K562 (cell line): ENCODE measurements around the gene CEP162. TPM values are rescaled to one million over a fixed set of nuclear protein-coding genes. Genes with fewer than 3 reads are reported as not detected.
A peak's percentile ranks its signal among the peaks of the same experiment; 100 is the strongest.

ENCODE experiments used
- ATAC-seq: fragments of 200-7000 bp; cut with Tn5 transposase; 3 replicates; pipeline ENCODE4 v1.9.1; 2020; ENCODE audit warnings: moderate library complexity
- BruUV-seq: library from RNA; stranded (reverse); fragments of 400-500 nt; replicated peaks from 2 replicates; lab custom pipeline; 2021; lab: Mats Ljungman, UMichigan
- CTCF ChIA-PET: fragments of 300-600 bp; formaldehyde crosslinking; extraction: SDS; loops from one replicate; lab custom pipeline; 2021; ENCODE audit warnings: low intra/inter-chr PET ratio; lab: Yijun Ruan, JAX
- POLR2A ChIA-PET: fragments of 300-600, 350-650 bp; sonication (Branson Sonifier 250); formaldehyde crosslinking; extraction: SDS; loops from one replicate; lab custom pipeline; 2021; ENCODE audit warnings: antibody characterized with exemption, inconsistent platforms; lab: Yijun Ruan, JAX
- DNase-seq, 4 experiments: peaks; one replicate each; pipeline versions ENCODE4 v3.0.0 to v3.0.0-alpha.2; 2011 to 2018; ENCODE audit warnings: low spot score in 3 of 4, mixed read lengths in 3 of 4; ENCODE audit errors: extremely low read depth in 1 of 4
- FAIRE-seq: peaks from 2 replicates; lab custom pipeline; 2011; peaks lifted over from hg19 to GRCh38; lab: Jason Lieb, UNC
- H2AFZ ChIP-seq: 2 replicates; pipeline ENCODE4 v1.6.0; 2011; ENCODE audit warnings: low read depth, low read length, control low read depth, inconsistent platforms
- H3K27ac ChIP-seq: fragments of 200-600 bp; 3 replicates; pipeline ENCODE4 v1.8.0; 2011; ENCODE audit warnings: low read depth, mild to moderate bottlenecking, control low read depth, inconsistent platforms, low read length, moderate library complexity, mixed read lengths; ENCODE audit errors: extremely low read depth
- H3K27me3 ChIP-seq, 2 experiments: fragments of 300-600 bp in 1 of 2; 2 replicates in 1 of 2; 3 replicates in 1 of 2; pipeline versions ENCODE4 v1.6.0 to v1.8.0; 2011; ENCODE audit warnings: inconsistent platforms in 2 of 2, low read length in 2 of 2, mild to moderate bottlenecking in 1 of 2, mixed read lengths in 1 of 2, moderate library complexity in 1 of 2; ENCODE audit not compliant: control insufficient read depth in 2 of 2, insufficient read depth in 2 of 2
- H3K36me3 ChIP-seq: fragments of 300-600 bp; 3 replicates; pipeline ENCODE4 v1.8.0; 2011; ENCODE audit warnings: mild to moderate bottlenecking, low read length, inconsistent platforms; ENCODE audit not compliant: control insufficient read depth, insufficient read depth
- H3K4me1 ChIP-seq, 2 experiments: fragments of 200-600 bp in 1 of 2; replicated peaks in 1 of 2; 2 replicates in 1 of 2; 3 replicates in 1 of 2; pipeline versions ENCODE4 v1.5.1 to v1.8.0; 2011; ENCODE audit warnings: inconsistent platforms in 2 of 2, low read length in 2 of 2, mild to moderate bottlenecking in 1 of 2, mixed read lengths in 1 of 2, moderate library complexity in 1 of 2; ENCODE audit not compliant: control insufficient read depth in 2 of 2, insufficient read depth in 2 of 2
- H3K4me2 ChIP-seq: 2 replicates; pipeline ENCODE4 v1.6.1; 2011; ENCODE audit warnings: low read length, control low read depth, inconsistent platforms, mixed read lengths; ENCODE audit not compliant: insufficient read depth
- H3K4me3 ChIP-seq: fragments of 200-600 bp; sonication (generic), shearing (Covaris generic); 2 replicates; pipeline ENCODE4 v1.5.1; 2016; ENCODE audit warnings: control low read depth, inconsistent platforms
- H3K79me2 ChIP-seq: fragments of 200-600 bp; 3 replicates; pipeline ENCODE4 v1.8.0; 2011; ENCODE audit warnings: low read length, inconsistent platforms; ENCODE audit not compliant: control insufficient read depth, insufficient read depth
- H3K9ac ChIP-seq, 2 experiments: 2 replicates each; pipeline versions ENCODE4 v1.6.0 to v1.6.1; 2011; ENCODE audit warnings: low read depth in 2 of 2, low read length in 2 of 2, control low read depth in 1 of 2, inconsistent platforms in 1 of 2, mild to moderate bottlenecking in 1 of 2, mixed read lengths in 1 of 2; ENCODE audit not compliant: insufficient read depth in 1 of 2
- H3K9me1 ChIP-seq: one replicate; pipeline ENCODE4 v1.6.0; 2011; ENCODE audit warnings: inconsistent platforms, mild to moderate bottlenecking, low read length, moderate library complexity; ENCODE audit not compliant: control insufficient read depth, insufficient read depth
- H3K9me3 ChIP-seq: replicated peaks from 2 replicates; pipeline ENCODE4 v1.5.1; 2011; ENCODE audit warnings: low read depth, low read length, inconsistent platforms; ENCODE audit not compliant: control insufficient read depth, insufficient read depth
- H4K20me1 ChIP-seq: replicated peaks from 2 replicates; pipeline ENCODE4 v1.6.1; 2011; ENCODE audit warnings: low read length, inconsistent platforms, mixed read lengths; ENCODE audit not compliant: control insufficient read depth, insufficient read depth
- BACH1 ChIP-seq: fragments of 200-800 bp; sonication (Bioruptor generic); IDR thresholded peaks from 2 replicates; pipeline ENCODE4 v1.6.1; 2016; ENCODE audit warnings: missing genetic modification characterization, missing compliant biosample characterization
- CUX1 ChIP-seq: fragments of 200-800 bp; sonication (Bioruptor generic); IDR thresholded peaks from 2 replicates; pipeline ENCODE4 v1.6.1; 2016; ENCODE audit warnings: missing genetic modification characterization, missing compliant biosample characterization
- CXXC5 ChIP-seq: fragments of 250-450 bp; sonication (Bioruptor Pico); IDR thresholded peaks from 2 replicates; pipeline ENCODE4 v1.8.0; 2022; ENCODE audit warnings: inconsistent platforms, mild to moderate bottlenecking, moderate library complexity
- FUS ChIP-seq: fragments of 200-400 bp; formaldehyde crosslinking; optimal IDR thresholded peaks from 2 replicates; pipeline ENCODE3; 2017; ENCODE audit warnings: low read depth, low read length
- L3MBTL2 ChIP-seq: fragments of 450-650 bp; IDR thresholded peaks from 2 replicates; pipeline ENCODE4 v1.6.1; 2016; ENCODE audit warnings: mild to moderate bottlenecking, moderate library complexity
- RNF219 ChIP-seq: fragments of 250-450 bp; sonication (Bioruptor Pico); IDR thresholded peaks from 2 replicates; pipeline ENCODE4 v1.5.0; 2022; ENCODE audit warnings: mild to moderate bottlenecking
- SMAD1 ChIP-seq: fragments of 150-350 bp; IDR thresholded peaks from 2 replicates; pipeline ENCODE4 v1.6.1; 2014; ENCODE audit warnings: low read length, low read depth; ENCODE audit not compliant: partially characterized antibody
- TSC22D4 ChIP-seq: fragments of 450-650 bp; IDR thresholded peaks from 2 replicates; pipeline ENCODE4 v1.6.1; 2016; ENCODE audit warnings: missing genetic modification characterization, missing biosample characterization, control low read depth
- ZKSCAN3 ChIP-seq: fragments of 250-450 bp; sonication (Bioruptor Pico); IDR thresholded peaks from 2 replicates; pipeline ENCODE4 v1.4.0; 2020
- ZNF134 ChIP-seq: fragments of 250-450 bp; sonication (Bioruptor Pico); conservative IDR thresholded peaks from 2 replicates; pipeline ENCODE4 v1.4.0; 2020
- ZNF174 ChIP-seq: fragments of 250-450 bp; sonication (Bioruptor Pico); IDR thresholded peaks from 2 replicates; pipeline ENCODE4 v1.4.0; 2020; ENCODE audit warnings: mild to moderate bottlenecking
- ZNF431 ChIP-seq: sonication (generic); formaldehyde crosslinking; IDR thresholded peaks from 2 replicates; pipeline ENCODE4 v1.8.0; 2022; ENCODE audit warnings: mild to moderate bottlenecking, missing genetic modification reagents
- WGBS: fragments of 100-300 bp; shearing (Covaris generic); methylation state at CpG from one replicate; pipeline ENCODE4 v1.1.6; 2016; ENCODE audit warnings: low coverage, mixed read lengths; ENCODE audit not compliant: insufficient coverage; ENCODE audit errors: missing lambda C conversion rate; 5-methylcytosine and 5-hydroxymethylcytosine counted together
- in situ Hi-C: fragments of 300-500 bp; cut with MboI; formaldehyde crosslinking; loops from 4 replicates; pipeline ENCODE4 v1.15.0; 2018; ENCODE audit warnings: inconsistent platforms, mixed read lengths
- intact Hi-C: fragments of 100-400 bp; cut with micrococcal nuclease; formaldehyde crosslinking; loops from 2 replicates; pipeline ENCODE4 v1.14.2; 2022
- polyA plus RNA-seq, 8 experiments: library from polyadenylated mRNA; depleted of rRNA in 4 of 8; stranded (reverse) in 5 of 8; unstranded in 3 of 8; fragments of >200 nt; fragmentation: Nextera tagmentation in 2 of 8; fragmentation: Illumina TruSeq in 1 of 8; extraction: Ambion mirVana in 2 of 8; extraction: Trizol in 1 of 8; gene quantifications; 2 replicates each; pipeline versions ENCODE4 v1.2.1 to v1.2.3, GENCODE V29; 2011 to 2014; ENCODE audit warnings: inconsistent platforms in 1 of 8, missing spikeins in 1 of 8
- total RNA-seq, 7 experiments: library from RNA; depleted of rRNA in 6 of 7; stranded (reverse); fragments of >200 nt in 6 of 7; fragmentation: Illumina TruSeq in 2 of 7; extraction: Trizol in 2 of 7; gene quantifications; 2 replicates each; pipeline versions ENCODE4 v1.2.1 to v1.2.3, GENCODE V29; 2011 to 2021; ENCODE audit warnings: low replicate concordance in 1 of 7
- TF ChIP-seq, protein P1 (sequence below): fragments of 450-650 bp; IDR thresholded peaks from 2 replicates; pipeline ENCODE4 v1.6.1; 2016; ENCODE audit warnings: missing biosample characterization, missing genetic modification characterization

CEP162 gene
- total and polyA plus RNA-seq, 9 of the 15 experiments (the other 6 are each of a cell fraction or from before 2014, with no cell fraction given): 3.9 to 8.6 (median 6.7) TPM

DNA sequence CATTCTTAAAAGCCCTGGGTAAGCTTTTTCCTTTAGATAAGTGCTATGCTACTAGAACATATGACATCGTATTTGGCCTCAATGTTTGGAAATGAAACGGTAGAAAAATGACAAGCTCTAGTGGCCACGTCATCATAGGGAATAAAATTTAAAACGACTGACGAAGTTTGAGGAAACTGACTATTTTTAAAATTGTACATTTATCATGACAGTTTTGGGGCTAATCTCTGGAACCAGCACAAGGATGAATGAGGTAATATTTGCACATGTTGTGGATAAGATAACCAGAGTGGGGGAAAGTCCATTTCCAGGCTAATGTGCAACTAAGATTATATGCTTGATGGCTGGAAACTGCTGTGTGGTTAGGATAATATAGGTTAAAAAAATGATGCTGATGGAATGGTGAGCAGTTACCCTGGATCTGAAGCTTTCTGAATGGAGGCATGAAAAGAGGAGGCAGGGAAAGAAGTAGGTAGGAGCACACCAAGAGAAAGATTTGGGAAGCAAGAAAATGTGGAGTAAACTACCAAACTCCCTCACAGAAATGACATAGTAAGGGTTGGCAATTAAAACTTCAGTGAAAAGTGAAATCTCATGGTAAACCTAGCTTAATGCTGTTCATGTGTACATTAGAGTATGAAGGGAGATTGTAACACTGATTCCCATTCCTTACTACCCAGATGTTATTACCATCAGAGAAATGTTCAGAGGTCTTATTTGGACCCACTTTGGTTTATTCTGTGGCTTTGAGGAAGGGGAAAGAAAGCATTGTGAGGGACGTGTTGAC, 42.7 kb upstream of the CEP162 start:
- peak; percentile 94 for ATAC-seq
- POLR2A ChIA-PET: interaction anchor here (0.5 to 1.8 kb wide), 7 partner anchors 10 to 450 kb away, joined by 3 to 8 read pairs (median 3); no protein-coding TSS in a partner anchor
- no peaks in the 10 kb centered on the region for H3K27me3 ChIP-seq
- H3K9ac ChIP-seq: peak overlapping the region in 1 of 2 experiments; percentile 59; a peak in 2 of 4 replicates
- BruUV-seq: no TSS peak
- no peaks in the 10 kb centered on the region for H4K20me1 ChIP-seq
- H3K27ac ChIP-seq: peak overlapping the region; percentile 87
- CTCF ChIA-PET: no interaction called here
- no peak overlapping the region for H3K4me3 ChIP-seq
- peak; percentile 97 for FAIRE-seq
- no peaks in the 10 kb centered on the region for H3K9me1 ChIP-seq
- peak overlapping the region; percentile 73 for H2AFZ ChIP-seq
- peaks cover 0 to 27% of the 10 kb centered on the region in 2 experiments; a peak in 2 of 5 replicates for H3K4me1 ChIP-seq
- H3K36me3 ChIP-seq: no peaks in the 10 kb centered on the region
- H3K79me2 ChIP-seq: no peaks in the 10 kb centered on the region
- intact Hi-C loops (loop anchor here (2.0 kb wide), 2 partner anchors 43 to 295 kb away; partner anchors contain the start of gene CEP162), in situ Hi-C loops (no loop called here)
- peak; percentile 45 to 92 (median 70) for DNase-seq
- peak overlapping the region; percentile 58 for H3K4me2 ChIP-seq
- WGBS: 2% methylated on average over 6 of the region's 6 CpGs
- peaks cover 15% of the 10 kb centered on the region for H3K9me3 ChIP-seq
- TF ChIP-seq RNF219 (CRISPR knock-in tag): no peak
- peak; percentile 59 for TF ChIP-seq L3MBTL2
- TF ChIP-seq ZNF431 (CRISPR knock-in tag): 0 out of 2 replicates have a peak, but pooled peaks have one; percentile 57
- TF ChIP-seq ZNF134 (CRISPR knock-in tag): no peak; the same call in 1 of the 2 replicates
- peak; percentile 94 for TF ChIP-seq SMAD1
- no peak for TF ChIP-seq ZNF174 (CRISPR knock-in tag)
- TF ChIP-seq, protein P1, sequence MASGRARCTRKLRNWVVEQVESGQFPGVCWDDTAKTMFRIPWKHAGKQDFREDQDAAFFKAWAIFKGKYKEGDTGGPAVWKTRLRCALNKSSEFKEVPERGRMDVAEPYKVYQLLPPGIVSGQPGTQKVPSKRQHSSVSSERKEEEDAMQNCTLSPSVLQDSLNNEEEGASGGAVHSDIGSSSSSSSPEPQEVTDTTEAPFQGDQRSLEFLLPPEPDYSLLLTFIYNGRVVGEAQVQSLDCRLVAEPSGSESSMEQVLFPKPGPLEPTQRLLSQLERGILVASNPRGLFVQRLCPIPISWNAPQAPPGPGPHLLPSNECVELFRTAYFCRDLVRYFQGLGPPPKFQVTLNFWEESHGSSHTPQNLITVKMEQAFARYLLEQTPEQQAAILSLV (tag): peak; percentile 60
- TF ChIP-seq TSC22D4 (tag): no peak
- peak; percentile 76 for TF ChIP-seq CXXC5 (CRISPR knock-in tag)
- TF ChIP-seq FUS: no peak
- no peak for TF ChIP-seq ZKSCAN3 (CRISPR knock-in tag)
- peak; percentile 90 for TF ChIP-seq CUX1 (CRISPR knock-in tag)
- peak; percentile 36; the same call in 1 of the 2 replicates for TF ChIP-seq BACH1 (tag)
